ENCODE measurements around the gene FMC1.

The FMC1 gene

GRCh38 chr7:139367438-139368155, 26.5 kb downstream of the FMC1 start:
- DNase-seq (ENCODE audit: extremely low spot score, insufficient read length, low read depth), result no peak
- FAIRE-seq, result no peak

DNA sequence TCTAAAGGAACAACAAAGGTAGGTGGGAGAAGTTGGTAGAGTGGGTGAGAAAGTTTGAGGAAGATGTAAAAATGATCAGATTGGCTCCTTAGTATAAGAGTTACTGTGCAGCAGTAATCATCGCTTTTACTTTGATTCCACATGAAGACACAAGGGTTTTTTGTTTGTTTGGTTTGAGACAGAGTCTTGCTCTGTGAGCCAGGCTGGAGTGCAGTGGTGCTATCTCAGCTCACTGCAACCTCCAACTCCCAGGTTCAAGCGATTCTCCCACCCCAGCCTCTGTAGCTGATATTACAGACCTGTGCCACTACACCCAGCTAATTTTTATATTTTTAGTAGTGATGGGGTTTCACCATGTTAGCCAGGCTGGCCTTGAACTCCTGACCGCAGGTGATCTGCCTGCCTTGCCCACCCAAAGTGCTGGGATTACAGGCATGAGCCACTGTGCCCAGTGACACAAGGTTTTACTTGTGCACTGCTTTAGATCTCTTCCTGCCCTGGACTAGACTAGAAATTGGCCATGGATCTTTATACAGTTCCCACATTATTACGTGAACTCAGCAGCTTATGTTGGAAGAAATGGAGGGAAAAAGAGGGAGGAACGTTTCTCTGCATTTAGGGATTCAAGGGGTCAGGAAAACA, 29.3 kb downstream of the FMC1 start:
- FAIRE-seq (no peak), DNase-seq (ENCODE audit: extremely low spot score, insufficient read length, low read depth) (no peak)

DNA sequence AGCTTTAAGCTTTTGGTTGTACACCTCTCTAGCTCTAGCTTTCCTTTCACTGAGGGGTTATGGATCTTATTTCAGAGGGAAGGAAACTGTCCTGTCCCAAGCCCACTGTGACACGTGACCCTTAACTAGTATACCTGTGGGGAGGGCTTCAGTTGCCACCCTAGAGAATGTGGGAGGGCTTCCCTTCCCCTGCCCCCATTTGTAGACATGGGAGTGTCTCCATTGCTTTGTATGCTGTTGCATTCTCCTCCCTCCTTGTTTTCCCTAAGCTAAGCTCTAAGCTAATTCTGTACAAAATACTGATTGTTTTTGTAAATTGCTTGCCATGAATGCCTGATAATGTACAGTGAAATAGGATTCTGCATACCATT, 29.8 kb downstream of the FMC1 start:
- FAIRE-seq (no peak), DNase-seq (ENCODE audit: extremely low spot score, insufficient read length, low read depth) (no peak)

- no peak for FAIRE-seq
- DNase-seq (ENCODE audit: extremely low spot score, insufficient read length, low read depth), result no peak
Measured at GRCh38 chr7:139374246-139374645, 33.1 kb downstream of the FMC1 start.

DNA sequence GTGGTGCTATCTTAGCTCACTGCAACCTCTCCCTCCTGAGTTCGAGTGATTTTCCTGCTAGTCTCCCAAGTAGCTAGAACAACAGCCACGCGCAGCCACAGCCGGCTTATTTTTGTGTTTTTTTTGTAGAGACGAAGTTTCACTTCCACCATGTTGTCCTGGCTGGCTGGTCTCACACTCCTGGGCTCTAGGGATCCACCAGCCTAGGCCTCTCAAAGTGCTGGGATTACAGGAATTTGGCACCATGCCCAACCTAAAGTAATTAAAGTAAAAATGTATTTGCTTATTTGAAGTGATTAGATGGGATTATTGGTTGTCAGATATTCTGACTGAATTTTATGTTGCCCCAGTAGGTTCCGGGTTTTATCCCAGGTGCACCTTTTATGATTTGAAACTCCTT, 41.3 kb downstream of the FMC1 start:
- no peak for DNase-seq (ENCODE audit: extremely low spot score, insufficient read length, low read depth)
- no peak for FAIRE-seq

- DNase-seq (ENCODE audit: extremely low spot score, insufficient read length, low read depth) (no peak), FAIRE-seq (no peak)
Measured at GRCh38 chr7:139384611-139385010, 43.5 kb downstream of the FMC1 start.

- DNase-seq (ENCODE audit: extremely low spot score, insufficient read length, low read depth) (no peak), FAIRE-seq (no peak)
Measured at GRCh38 chr7:139387594-139387993, 46.5 kb downstream of the FMC1 start.

GRCh38 chr7:139389091-139389490, 48.0 kb downstream of the FMC1 start:
- no peak for DNase-seq (ENCODE audit: extremely low spot score, insufficient read length, low read depth)
- no peak for FAIRE-seq

DNA sequence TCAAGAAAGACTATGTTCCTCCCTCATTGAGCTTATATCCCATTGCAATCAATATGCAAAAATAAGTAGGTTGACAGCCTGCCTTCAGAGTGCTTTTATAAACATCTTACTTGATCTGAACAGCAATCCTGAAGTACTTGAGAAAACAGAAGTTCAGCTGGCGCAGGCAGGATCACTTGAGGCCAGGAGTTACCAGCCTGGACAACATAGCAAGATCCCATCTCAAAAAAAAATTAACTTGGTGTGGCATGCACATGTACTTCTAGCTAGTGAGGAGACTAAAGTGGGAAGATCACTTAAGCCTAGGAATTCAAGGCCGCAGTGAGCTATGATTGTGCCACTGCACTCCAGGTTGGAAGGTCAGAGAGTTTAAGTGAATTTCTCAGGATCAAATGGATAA, 48.6 kb downstream of the FMC1 start:
- DNase-seq (ENCODE audit: extremely low spot score, insufficient read length, low read depth) (no peak), FAIRE-seq (no peak)

DNA sequence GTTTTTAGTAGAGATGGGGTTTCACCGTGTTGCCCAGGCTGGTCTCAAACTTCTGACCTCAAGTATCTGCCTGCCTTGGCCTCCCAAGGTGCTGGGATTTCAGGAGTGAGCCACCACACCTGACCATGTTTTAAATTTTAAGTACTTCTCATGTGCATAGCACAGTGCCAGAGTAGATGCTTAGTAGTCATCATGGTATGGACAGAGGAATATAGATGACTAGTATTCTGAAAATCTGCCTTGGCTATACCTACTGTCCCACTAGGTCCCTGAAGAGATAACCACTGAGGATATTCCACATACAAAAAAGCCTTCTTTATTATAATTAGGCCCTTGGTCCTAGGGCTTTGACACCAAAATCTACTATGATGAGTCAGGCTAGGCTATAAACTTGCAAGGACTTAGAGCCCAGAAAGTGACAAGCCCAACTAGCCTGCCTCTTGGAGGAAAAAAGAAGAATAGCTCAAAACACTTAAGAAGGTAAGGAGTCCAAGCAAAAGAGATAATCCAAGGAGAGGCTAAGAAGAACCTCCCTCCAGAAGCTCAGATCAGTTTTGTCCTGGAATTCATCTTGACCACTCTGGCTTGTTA, 52.6 kb downstream of the FMC1 start:
- no peak for FAIRE-seq
- no peak for DNase-seq (ENCODE audit: extremely low spot score, insufficient read length, low read depth)

DNA sequence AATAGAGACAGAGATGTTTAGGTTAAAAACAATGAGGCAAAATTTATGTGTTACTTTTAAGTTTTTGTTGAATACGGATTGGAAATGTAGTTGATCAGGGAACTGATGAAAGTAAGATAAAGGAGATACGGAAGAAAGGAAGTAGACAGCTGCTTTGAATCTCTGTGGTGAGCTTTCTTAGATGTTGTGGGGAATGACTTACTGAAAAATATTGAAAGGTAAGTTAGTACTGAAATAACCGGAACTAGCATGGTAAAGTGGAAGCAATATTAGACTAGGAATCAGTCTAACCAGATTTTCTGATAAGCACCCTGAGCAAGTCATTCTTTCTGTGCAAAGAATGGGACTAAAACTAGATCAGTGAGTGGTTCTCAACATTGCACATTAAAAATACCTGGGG, 53.4 kb downstream of the FMC1 start:
- FAIRE-seq, result no peak

More for the DNA sequence above, 53.4 kb downstream of the FMC1 start:
- no peak for DNase-seq (ENCODE audit: extremely low spot score, insufficient read length, low read depth)
